Testis (tissue), 3 donors: ENCODE data around the gene C11orf52. TPM values are rescaled to one million over a fixed set of nuclear protein-coding genes. Genes with fewer than 3 reads are reported as not detected.

Experiments
- DNase-seq: peaks from one replicate; pipeline ENCODE4 v3.0.0-alpha.2; 2019
- H3K27ac ChIP-seq, 2 donors: fragments of 200-600 bp; sonication (generic); one replicate each; pipeline ENCODE4 v1.5.1; 2019
- H3K27me3 ChIP-seq: fragments of 200-600 bp; sonication (generic); one replicate; pipeline ENCODE4 v1.5.1; 2019
- H3K36me3 ChIP-seq: fragments of 200-600 bp; sonication (generic); one replicate; pipeline ENCODE4 v1.5.1; 2017; ENCODE audit warnings: low read depth; ENCODE audit errors: missing control alignments
- H3K4me1 ChIP-seq: fragments of 200-600 bp; sonication (generic); one replicate; pipeline ENCODE4 v1.5.1; 2019
- H3K4me3 ChIP-seq, 2 donors: fragments of 200-600 bp; sonication (generic); one replicate each; pipeline ENCODE4 v1.5.1; 2017 to 2019
- H3K9me3 ChIP-seq: fragments of 200-600 bp; sonication (generic); one replicate; pipeline ENCODE4 v1.5.1; 2017
- CTCF ChIP-seq, 3 experiments: fragments of 450-650 bp in 2 of 3; fragments of 200-600 bp in 1 of 3; sonication (generic) in 1 of 3; IDR thresholded peaks; one replicate each; pipeline ENCODE4 v1.5.1; 2016 to 2019; ENCODE audit warnings: antibody characterized with exemption in 3 of 3, mild to moderate bottlenecking in 2 of 3, moderate library complexity in 1 of 3
- POLR2A ChIP-seq: fragments of 450-650 bp; IDR thresholded peaks from one replicate; pipeline ENCODE4 v1.6.1; 2017; ENCODE audit warnings: antibody characterized with exemption, mild to moderate bottlenecking, moderate library complexity
- WGBS, 2 donors: methylation state at CpG; one replicate each; pipeline ENCODE4 v1.1.5; 2018; 5-methylcytosine and 5-hydroxymethylcytosine counted together
- intact Hi-C: fragments of 100-400 bp; cut with DNase I; formaldehyde crosslinking; loops from one replicate; pipeline ENCODE4 v1.15.1; 2023; ENCODE audit warnings: low total_unique reads
- polyA plus RNA-seq: library from polyadenylated mRNA; stranded (reverse); fragments of 350-450 nt; fragmentation: Illumina TruSeq; extraction: RNeasy Lipid Tissue Mini Kit (QIAGEN cat#74804); gene quantifications from one replicate; pipeline ENCODE4 v1.2.3, GENCODE V29; 2014; ENCODE audit warnings: low read depth, low replicate concordance; ENCODE audit not compliant: insufficient read depth
- total RNA-seq, 2 donors: library from RNA; depleted of rRNA; stranded (reverse); fragments of >200 nt; gene quantifications; one replicate each; pipeline ENCODE4 v1.2.3, GENCODE V29; 2016

C11orf52 gene
- total and polyA plus RNA-seq, 3 donors from 2014 or later: 1.4 to 2.0 (median 1.6) TPM

- Histone ChIP-seq H3K4me3 (no peak overlapping the region), H3K9me3 (no peaks in the 10 kb centered on the region), H3K27ac (no peak overlapping the region), H3K36me3 (no peaks in the 10 kb centered on the region), H3K27me3 (no peaks in the 10 kb centered on the region), H3K4me1 (no peaks in the 10 kb centered on the region)
- TF ChIP-seq CTCF (IDR thresholded peaks at IDR 0.05) (no peak), POLR2A (no peak)
- intact Hi-C loops: no loop called here
- no peak for DNase-seq
- WGBS, 2 donors: 95 to 97% methylated on average over 4 of the region's 4 CpGs
These were observed 35.4 kb downstream of the C11orf52 start for GRCh38 chr11:111954154-111954553.

GRCh38 chr11:111957663-111958444 lies 39.1 kb downstream of the C11orf52 start:
- intact Hi-C loops: no loop called here
- H3K27me3 ChIP-seq: no peaks in the 10 kb centered on the region
- H3K9me3 ChIP-seq: no peaks in the 10 kb centered on the region
- no peaks in the 10 kb centered on the region for H3K4me1 ChIP-seq
- no peak overlapping the region for H3K27ac ChIP-seq
- 77 to 79% methylated on average over 8 to 12 of the region's 12 CpGs for WGBS, 2 donors
- no peak for DNase-seq
- no peak for TF ChIP-seq POLR2A
- no peaks in the 10 kb centered on the region for H3K36me3 ChIP-seq
- no peak overlapping the region for H3K4me3 ChIP-seq

GRCh38 chr11:111960916-111961315 lies 42.2 kb downstream of the C11orf52 start:
- DNase-seq: no peak
- no peak overlapping the region for H3K4me3 ChIP-seq
- TF ChIP-seq POLR2A: no peak
- no peak for TF ChIP-seq CTCF (IDR thresholded peaks at IDR 0.05)
- no peak overlapping the region for H3K27ac ChIP-seq
- no peaks in the 10 kb centered on the region for H3K9me3 ChIP-seq
- H3K27me3 ChIP-seq: no peaks in the 10 kb centered on the region
- 68 to 79% methylated on average over 4 to 5 of the region's 5 CpGs for WGBS, 2 donors
- H3K36me3 ChIP-seq: peaks cover 2% of the 10 kb centered on the region
- H3K4me1 ChIP-seq: no peaks in the 10 kb centered on the region
- intact Hi-C loops: no loop called here

- WGBS, 2 donors: 82 to 87% methylated on average over 6 of the region's 6 CpGs
- Histone ChIP-seq H3K9me3 (no peaks in the 10 kb centered on the region), H3K4me1 (no peaks in the 10 kb centered on the region), H3K4me3 (no peak overlapping the region), H3K27ac (no peak overlapping the region), H3K27me3 (no peaks in the 10 kb centered on the region), H3K36me3 (peaks cover 2% of the 10 kb centered on the region)
- DNase-seq: no peak
- TF ChIP-seq POLR2A (no peak), CTCF (IDR thresholded peaks at IDR 0.05) (no peak)
- intact Hi-C loops: no loop called here
These were observed 42.9 kb downstream of the C11orf52 start for GRCh38 chr11:111961389-111962300.

- H3K27me3 ChIP-seq: no peaks in the 10 kb centered on the region
- WGBS, 2 donors: 90 to 91% methylated on average over 5 of the region's 5 CpGs
These were observed 45.2 kb downstream of the C11orf52 start for GRCh38 chr11:111963931-111964340.

More at GRCh38 chr11:111963931-111964340, 45.2 kb downstream of the C11orf52 start:
- no peak overlapping the region for H3K4me3 ChIP-seq
- H3K4me1 ChIP-seq: no peaks in the 10 kb centered on the region
- TF ChIP-seq CTCF (IDR thresholded peaks at IDR 0.05): no peak
- no peak for TF ChIP-seq POLR2A
- H3K27ac ChIP-seq: no peak overlapping the region
- intact Hi-C loops: no loop called here
- H3K9me3 ChIP-seq: no peaks in the 10 kb centered on the region
- peaks cover 2% of the 10 kb centered on the region for H3K36me3 ChIP-seq
- no peak for DNase-seq
